Lower lobe of right lung (tissue), 2 donors: ENCODE data around the gene BATF. TPM values are rescaled to one million over a fixed set of nuclear protein-coding genes. Genes with fewer than 3 reads are reported as not detected.
A peak's percentile ranks its signal among the peaks of the same experiment; 100 is the strongest.

ENCODE experiments used
- ATAC-seq, 2 donors: fragments of 200-7000 bp; cut with Tn5 transposase; one replicate each; pipeline ENCODE4 v1.9.1; 2020 to 2022; ENCODE audit warnings: mild to moderate bottlenecking in 2 of 2, moderate library complexity in 2 of 2
- DNase-seq: peaks from one replicate; pipeline ENCODE4 v3.0.0-alpha.2; 2020
- H3K27ac ChIP-seq: fragments of 200-600 bp; one replicate; pipeline ENCODE4 v1.8.0; 2022
- H3K27me3 ChIP-seq: fragments of 200-600 bp; one replicate; pipeline ENCODE4 v1.8.0; 2022; ENCODE audit warnings: low read depth
- H3K36me3 ChIP-seq: fragments of 200-600 bp; one replicate; pipeline ENCODE4 v1.8.0; 2022; ENCODE audit warnings: mild to moderate bottlenecking
- H3K4me1 ChIP-seq: fragments of 200-600 bp; one replicate; pipeline ENCODE4 v1.8.0; 2022
- H3K4me3 ChIP-seq: fragments of 200-600 bp; one replicate; pipeline ENCODE4 v1.8.0; 2022; ENCODE audit warnings: mild to moderate bottlenecking
- H3K9me3 ChIP-seq: fragments of 200-600 bp; one replicate; pipeline ENCODE4 v1.8.0; 2022
- intact Hi-C: fragments of 100-400 bp; cut with DNase I; formaldehyde crosslinking; loops from one replicate; pipeline ENCODE4 v1.11.0; 2022
- total RNA-seq: library from RNA; stranded (reverse); fragmentation: NEBNext Ultra II Directional; extraction: Animal tissue kit (Norgen Biotek cat#: 25700); gene quantifications from one replicate; pipeline ENCODE4 v1.2.1, GENCODE V29; 2021
- TF ChIP-seq, protein P1 (sequence below): fragments of 200-600 bp; IDR thresholded peaks from one replicate; pipeline ENCODE4 v1.8.0; 2022; ENCODE audit warnings: antibody characterized with exemption, mild to moderate bottlenecking
- donor health status: DM: no; HTN: yes; CAD: no; lungs with severe emphysema.

Gene BATF
- total RNA-seq, 1 donor from 2014 or later = 6.7 TPM

DNA sequence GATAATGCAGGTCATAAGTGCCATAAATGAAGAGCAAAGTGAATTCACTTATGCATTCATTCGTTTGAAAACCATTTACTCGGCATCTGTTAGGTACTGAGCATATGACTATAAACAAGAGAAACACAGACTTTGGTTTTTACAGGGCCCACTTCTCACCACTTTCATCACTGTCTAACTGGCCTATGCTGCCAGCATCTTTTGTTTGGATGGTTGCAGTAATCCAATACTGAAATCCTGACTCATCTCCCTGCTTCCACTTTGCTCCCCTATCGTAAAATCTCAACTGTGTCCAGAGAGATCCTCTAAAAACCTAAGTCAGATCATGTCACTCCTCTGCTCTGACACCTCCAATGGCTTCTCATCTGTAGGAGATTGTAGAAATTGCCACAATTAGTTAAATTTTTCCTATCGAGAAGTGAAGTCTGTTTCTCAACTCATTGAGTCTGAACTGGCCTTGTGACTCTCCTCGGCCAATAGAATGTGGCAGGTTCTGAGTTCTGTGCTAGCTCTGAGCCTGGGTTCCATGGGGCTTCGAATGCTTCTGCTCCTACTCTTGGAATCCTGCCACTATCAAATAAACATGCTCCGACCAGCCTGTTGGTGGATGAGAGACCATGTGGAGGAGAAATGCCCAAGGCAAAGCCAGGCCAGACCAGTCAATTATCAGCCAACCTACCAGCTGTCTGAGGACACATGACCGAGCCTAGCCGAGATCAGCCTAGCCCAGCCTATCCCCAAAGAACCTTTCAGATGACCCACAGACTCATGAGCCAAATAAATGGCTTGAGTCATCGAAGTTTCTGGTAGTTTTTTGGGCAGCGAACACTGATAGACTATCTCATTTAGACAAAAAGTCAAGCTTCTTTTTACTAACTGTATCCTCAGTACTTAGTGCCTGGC lies 2.2 kb upstream of the BATF start:
- no peak for DNase-seq
- H3K27ac ChIP-seq = no peak overlapping the region
- TF ChIP-seq, protein P1, sequence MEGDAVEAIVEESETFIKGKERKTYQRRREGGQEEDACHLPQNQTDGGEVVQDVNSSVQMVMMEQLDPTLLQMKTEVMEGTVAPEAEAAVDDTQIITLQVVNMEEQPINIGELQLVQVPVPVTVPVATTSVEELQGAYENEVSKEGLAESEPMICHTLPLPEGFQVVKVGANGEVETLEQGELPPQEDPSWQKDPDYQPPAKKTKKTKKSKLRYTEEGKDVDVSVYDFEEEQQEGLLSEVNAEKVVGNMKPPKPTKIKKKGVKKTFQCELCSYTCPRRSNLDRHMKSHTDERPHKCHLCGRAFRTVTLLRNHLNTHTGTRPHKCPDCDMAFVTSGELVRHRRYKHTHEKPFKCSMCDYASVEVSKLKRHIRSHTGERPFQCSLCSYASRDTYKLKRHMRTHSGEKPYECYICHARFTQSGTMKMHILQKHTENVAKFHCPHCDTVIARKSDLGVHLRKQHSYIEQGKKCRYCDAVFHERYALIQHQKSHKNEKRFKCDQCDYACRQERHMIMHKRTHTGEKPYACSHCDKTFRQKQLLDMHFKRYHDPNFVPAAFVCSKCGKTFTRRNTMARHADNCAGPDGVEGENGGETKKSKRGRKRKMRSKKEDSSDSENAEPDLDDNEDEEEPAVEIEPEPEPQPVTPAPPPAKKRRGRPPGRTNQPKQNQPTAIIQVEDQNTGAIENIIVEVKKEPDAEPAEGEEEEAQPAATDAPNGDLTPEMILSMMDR = no peak

DNA sequence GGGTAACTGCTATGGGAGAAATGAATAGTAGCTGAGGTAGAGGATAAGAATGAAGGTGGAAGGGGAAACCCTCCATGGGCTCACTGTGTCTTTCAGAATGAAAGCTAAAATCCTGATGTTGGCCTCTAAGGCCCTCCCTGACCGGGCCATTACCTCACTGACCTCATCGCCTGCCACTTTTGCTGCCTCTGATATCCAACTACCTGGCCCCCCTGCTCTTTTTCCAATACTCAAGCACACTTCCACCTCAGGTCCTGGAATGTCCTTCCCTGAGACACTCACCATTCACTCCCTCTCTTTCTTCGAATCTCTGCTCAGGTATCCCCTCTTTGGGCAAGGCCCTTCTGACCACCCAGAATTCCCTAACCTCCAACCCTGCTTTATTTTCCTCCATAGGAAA lies 1.4 kb upstream of the BATF start:
- intact Hi-C loops = no loop called here
- ATAC-seq = no peak
- Histone ChIP-seq H3K9me3 (no peaks in the 10 kb centered on the region), H3K4me3 (no peak overlapping the region), H3K36me3 (no peaks in the 10 kb centered on the region), H3K27me3 (no peaks in the 10 kb centered on the region), H3K4me1 (peaks cover 31% of the 10 kb centered on the region), H3K27ac (peak overlapping the region; percentile 77)
- TF ChIP-seq, protein P1 = no peak
- DNase-seq = no peak

More for the DNA sequence above, 2.2 kb upstream of the BATF start:
- intact Hi-C loops = no loop called here
- peaks cover 39% of the 10 kb centered on the region for H3K4me1 ChIP-seq
- no peak for ATAC-seq
- no peaks in the 10 kb centered on the region for H3K27me3 ChIP-seq
- H3K9me3 ChIP-seq = no peaks in the 10 kb centered on the region
- no peak overlapping the region for H3K4me3 ChIP-seq
- no peaks in the 10 kb centered on the region for H3K36me3 ChIP-seq

DNA sequence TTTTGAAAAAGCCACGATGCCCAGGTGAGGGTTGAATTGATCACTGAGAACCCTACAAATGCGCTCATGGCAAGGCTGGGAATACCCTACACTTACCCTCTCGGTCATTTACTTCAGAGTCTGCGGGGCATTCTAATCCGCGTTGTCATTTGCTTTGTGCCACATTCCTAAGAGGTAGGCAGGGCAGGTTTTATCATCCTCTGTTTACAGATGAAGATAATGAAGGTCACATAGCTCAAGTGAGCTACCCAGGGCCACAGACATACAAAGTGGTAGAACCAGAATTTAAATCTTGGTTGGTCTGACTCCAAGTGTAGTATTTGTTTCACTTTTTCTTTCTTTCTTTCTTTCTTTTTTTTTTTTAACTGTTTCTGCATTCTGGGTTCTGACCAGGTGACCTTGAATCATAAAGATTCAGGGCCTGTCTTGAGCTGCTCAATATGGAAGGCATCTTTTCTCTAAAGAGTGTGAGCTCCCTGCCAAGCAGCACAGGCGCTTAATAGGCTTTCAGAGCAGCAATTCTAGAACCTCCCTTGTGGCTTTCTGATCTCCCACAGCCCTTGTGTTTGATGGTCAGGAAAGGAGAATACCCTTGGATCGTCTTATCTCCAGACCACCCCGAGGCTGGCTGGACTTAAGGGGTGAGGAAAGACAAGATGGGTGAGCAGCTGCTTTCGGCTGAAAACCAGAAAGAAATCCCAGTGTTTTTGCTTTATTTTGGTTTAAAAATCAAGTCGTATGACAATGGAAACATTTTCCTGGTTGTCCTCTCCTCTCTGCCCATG lies 662 bp upstream of the BATF start:
- peaks cover 30% of the 10 kb centered on the region for H3K4me1 ChIP-seq
- ATAC-seq (peak in 1 of 2 donors; percentile 54), DNase-seq (no peak)
- H3K27ac ChIP-seq = peak overlapping the region; percentile 77
- H3K4me3 ChIP-seq = peak overlapping the region; percentile 57
- no peaks in the 10 kb centered on the region for H3K27me3 ChIP-seq
- no peaks in the 10 kb centered on the region for H3K9me3 ChIP-seq
- intact Hi-C loops = no loop called here
- no peaks in the 10 kb centered on the region for H3K36me3 ChIP-seq
- TF ChIP-seq, protein P1 = no peak

DNA sequence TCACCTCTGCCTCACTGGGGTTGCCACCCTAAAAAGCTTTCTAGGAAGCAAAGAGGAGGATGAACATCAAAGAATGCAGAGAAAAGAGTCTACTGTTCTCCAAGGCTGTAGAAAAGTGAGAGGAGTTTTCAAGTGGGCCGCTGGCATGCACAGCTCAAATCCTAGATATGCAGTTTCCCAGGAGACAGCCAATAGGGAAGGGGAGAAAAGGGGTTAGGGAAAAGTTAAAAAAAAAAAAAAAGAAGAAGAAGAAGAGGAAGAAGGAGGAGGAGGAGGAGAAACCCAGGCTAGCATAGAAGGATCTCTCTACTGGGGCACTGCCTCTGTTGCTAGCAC lies 682 bp downstream of the BATF start:
- intact Hi-C loops = no loop called here
- peak in 1 of 2 donors; percentile 28 for ATAC-seq
- Histone ChIP-seq H3K9me3 (no peaks in the 10 kb centered on the region), H3K27ac (peak overlapping the region; percentile 77), H3K36me3 (no peaks in the 10 kb centered on the region), H3K27me3 (no peaks in the 10 kb centered on the region), H3K4me1 (peaks cover 33% of the 10 kb centered on the region), H3K4me3 (peak overlapping the region; percentile 57)
- TF ChIP-seq, protein P1 = no peak
- no peak for DNase-seq

DNA sequence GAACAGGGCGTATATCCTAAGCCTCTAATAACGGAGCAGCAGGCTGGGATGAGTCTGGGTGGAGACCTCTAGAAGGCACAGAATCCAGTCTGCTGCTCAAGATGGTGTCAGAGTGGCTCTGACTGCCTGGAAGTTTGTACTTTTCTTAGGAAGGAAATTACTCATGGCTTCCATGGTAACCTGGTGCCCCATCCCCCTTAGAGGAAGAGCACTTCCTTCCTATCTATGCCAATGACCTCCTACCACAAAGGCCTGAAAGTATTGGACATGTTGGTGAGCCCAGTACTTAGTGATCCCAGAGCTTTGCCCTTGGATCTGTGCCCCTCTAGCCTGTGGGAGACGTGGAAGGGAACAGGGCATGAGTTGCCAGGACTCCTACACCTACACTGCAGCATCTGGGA lies 1.5 kb downstream of the BATF start:
- TF ChIP-seq, protein P1 = no peak
- DNase-seq (no peak), ATAC-seq (peak; percentile 25 to 40)
- H3K27ac ChIP-seq = peak overlapping the region; percentile 77
- intact Hi-C loops = no loop called here
- H3K36me3 ChIP-seq = no peaks in the 10 kb centered on the region
- H3K27me3 ChIP-seq = no peaks in the 10 kb centered on the region
- H3K9me3 ChIP-seq = no peaks in the 10 kb centered on the region
- H3K4me1 ChIP-seq = peaks cover 33% of the 10 kb centered on the region
- H3K4me3 ChIP-seq = peak overlapping the region; percentile 57
